Endothelial cell of umbilical vein (primary cell): ENCODE data around the gene CCDC183. TPM values are rescaled to one million over a fixed set of nuclear protein-coding genes. Genes with fewer than 3 reads are reported as not detected.

ENCODE experiments used
- BruUV-seq: library from RNA; stranded (reverse); fragments of 400-500 nt; replicated peaks from 2 replicates; lab custom pipeline; 2021; lab: Mats Ljungman, UMichigan
- CTCF ChIA-PET: fragments of 300-600, 350-600 bp; sonication (Branson Sonifier 250); formaldehyde crosslinking; loops from one replicate; lab custom pipeline; 2021; ENCODE audit warnings: antibody characterized with exemption, inconsistent platforms; lab: Charles Lee
- POLR2A ChIA-PET: fragments of 300-600, 350-600 bp; sonication (Branson Sonifier 250); formaldehyde crosslinking; loops from one replicate; lab custom pipeline; 2021; ENCODE audit warnings: antibody characterized with exemption, inconsistent platforms; lab: Charles Lee
- DNase-seq: peaks from one replicate; pipeline ENCODE4 v3.0.0-alpha.2; 2011; ENCODE audit warnings: low read depth, low spot score
- FAIRE-seq: peaks from 2 replicates; lab custom pipeline; 2011; peaks lifted over from hg19 to GRCh38; lab: Jason Lieb, UNC
- H2AFZ ChIP-seq: 2 replicates; pipeline ENCODE4 v1.6.0; 2012; ENCODE audit warnings: low read depth, low read length, control low read depth, inconsistent platforms
- H3K27ac ChIP-seq: 2 replicates; pipeline ENCODE4 v1.5.1; 2011; ENCODE audit warnings: low read depth, mild to moderate bottlenecking, control low read depth, low read length, moderate library complexity; ENCODE audit not compliant: insufficient read depth
- H3K27me3 ChIP-seq, 2 experiments: 2 replicates each; pipeline versions ENCODE4 v1.6.0 to v1.6.1; 2011; ENCODE audit warnings: low read length in 2 of 2, mixed read lengths in 1 of 2; ENCODE audit not compliant: control insufficient read depth in 2 of 2, insufficient read depth in 2 of 2
- H3K36me3 ChIP-seq, 2 experiments: 2 replicates in 1 of 2; 3 replicates in 1 of 2; pipeline ENCODE4 v1.5.1; 2011; ENCODE audit warnings: low read length in 2 of 2, mild to moderate bottlenecking in 1 of 2, moderate library complexity in 1 of 2; ENCODE audit not compliant: control insufficient read depth in 2 of 2, insufficient read depth in 2 of 2; ENCODE audit errors: extremely low read depth in 1 of 2
- H3K4me1 ChIP-seq: 3 replicates; pipeline ENCODE4 v1.5.1; 2011; ENCODE audit warnings: mild to moderate bottlenecking, low read length; ENCODE audit not compliant: control insufficient read depth, insufficient read depth; ENCODE audit errors: extremely low read depth
- H3K4me2 ChIP-seq: 2 replicates; pipeline ENCODE4 v1.6.1; 2011; ENCODE audit warnings: low read length, control low read depth, mixed read lengths; ENCODE audit not compliant: insufficient read depth
- H3K4me3 ChIP-seq, 3 experiments: fragments of 200-600 bp in 1 of 3; sonication (generic), shearing (Covaris generic) in 1 of 3; replicated peaks in 1 of 3; 2 replicates each; pipeline ENCODE4 v1.5.1; 2011 to 2016; ENCODE audit warnings: control low read depth in 3 of 3, low read length in 3 of 3, mild to moderate bottlenecking in 2 of 3, inconsistent platforms in 1 of 3, low read depth in 1 of 3, moderate library complexity in 1 of 3; ENCODE audit not compliant: insufficient read depth in 1 of 3
- H3K79me2 ChIP-seq: 2 replicates; pipeline ENCODE4 v1.6.0; 2012; ENCODE audit warnings: low read length, inconsistent platforms; ENCODE audit not compliant: control insufficient read depth, insufficient read depth
- H3K9ac ChIP-seq: replicated peaks from 2 replicates; pipeline ENCODE3; 2011; ENCODE audit warnings: low read length, control low read depth; ENCODE audit not compliant: insufficient read depth; ENCODE audit errors: extremely low read depth
- H3K9me1 ChIP-seq: replicated peaks from 3 replicates; pipeline ENCODE4 v1.6.0; 2011; ENCODE audit warnings: mild to moderate bottlenecking, low read length; ENCODE audit not compliant: control insufficient read depth, insufficient read depth; ENCODE audit errors: extremely low read depth
- H3K9me3 ChIP-seq: replicated peaks from 2 replicates; pipeline ENCODE4 v1.5.1; 2012; ENCODE audit warnings: low read length, inconsistent platforms; ENCODE audit not compliant: control insufficient read depth, insufficient read depth
- H4K20me1 ChIP-seq: replicated peaks from 2 replicates; pipeline ENCODE3; 2011; ENCODE audit warnings: mild to moderate bottlenecking, low read length; ENCODE audit not compliant: control insufficient read depth, insufficient read depth; ENCODE audit errors: extremely low read depth
- CTCF ChIP-seq, 2 donors: IDR thresholded peaks; 1 replicate in 1 of 2; 2 replicates in 1 of 2; pipeline ENCODE4 v1.5.1; 2011; ENCODE audit warnings: low read length in 2 of 2, mild to moderate bottlenecking in 2 of 2, moderate library complexity in 2 of 2, control low read depth in 1 of 2, inconsistent platforms in 1 of 2, low read depth in 1 of 2; ENCODE audit not compliant: insufficient read depth in 1 of 2; ENCODE audit errors: extremely low read depth in 1 of 2
- EZH2 ChIP-seq: IDR thresholded peaks from 2 replicates; pipeline ENCODE4 v1.6.1; 2012; ENCODE audit warnings: borderline replicate concordance, low read depth, mild to moderate bottlenecking, moderate library complexity, low read length, inconsistent platforms; ENCODE audit not compliant: severe bottlenecking
- FOS ChIP-seq: IDR thresholded peaks from 2 replicates; pipeline ENCODE4 v1.6.1; 2011; ENCODE audit warnings: mild to moderate bottlenecking, low read length, moderate library complexity, borderline replicate concordance; ENCODE audit not compliant: insufficient read depth
- GATA2 ChIP-seq: IDR thresholded peaks from 2 replicates; pipeline ENCODE4 v1.7.0; 2011; ENCODE audit warnings: low read depth, mild to moderate bottlenecking, moderate library complexity, mixed read lengths, low read length; ENCODE audit not compliant: insufficient read length, insufficient read depth
- JUN ChIP-seq: IDR thresholded peaks from 2 replicates; pipeline ENCODE4 v1.6.1; 2011; ENCODE audit warnings: borderline replicate concordance, low read depth; ENCODE audit not compliant: insufficient read length, insufficient read depth
- MAX ChIP-seq: IDR thresholded peaks from 2 replicates; pipeline ENCODE4 v1.6.1; 2011; ENCODE audit not compliant: insufficient read depth, insufficient read length
- MYC ChIP-seq: IDR thresholded peaks from one replicate; pipeline ENCODE4 v1.6.1; 2011; ENCODE audit warnings: mild to moderate bottlenecking, low read depth, low read length
- POLR2A ChIP-seq: IDR thresholded peaks from 2 replicates; pipeline ENCODE4 v1.6.1; 2012; ENCODE audit warnings: low read depth, mild to moderate bottlenecking, control low read depth, low read length
- POLR2AphosphoS5 ChIP-seq: IDR thresholded peaks from 2 replicates; pipeline ENCODE4 v1.6.1; 2012; ENCODE audit warnings: low read depth, mild to moderate bottlenecking, control low read depth, low read length, moderate library complexity; ENCODE audit not compliant: insufficient read depth
- dilution Hi-C: fragments of 300-500 bp; cut with MboI; formaldehyde crosslinking; loops from one replicate; pipeline ENCODE4 v1.15.0; 2019; ENCODE audit warnings: low sequenced_read_pairs; ENCODE audit not compliant: extremely low pct_ligation_motif_present
- intact Hi-C: fragments of 100-400 bp; cut with micrococcal nuclease; formaldehyde crosslinking; loops from one replicate; pipeline ENCODE4 v1.10.0; 2022
- polyA plus RNA-seq, 4 experiments: library from polyadenylated mRNA; depleted of rRNA in 3 of 4; stranded (reverse) in 3 of 4; unstranded in 1 of 4; fragments of >200 nt; gene quantifications; 2 replicates each; pipeline versions ENCODE4 v1.2.1 to v1.2.3, GENCODE V29; 2011 to 2012; ENCODE audit warnings: missing spikeins in 1 of 4
- total RNA-seq: library from RNA; stranded (reverse); gene quantifications from 2 replicates; pipeline ENCODE4 v1.2.3, GENCODE V29; 2021

Gene CCDC183
- total and polyA plus RNA-seq, 2 donors (not counting 3 experiments of a cell fraction or from before 2014, with no cell fraction given), result 0.50 TPM; not detected in 1

GRCh38 chr9:136799079-136799853 lies 3.1 kb downstream of the CCDC183 start:
- Histone ChIP-seq H3K4me3 (no peak overlapping the region), H3K9ac (no peak overlapping the region), H3K27me3 (peaks cover 29 to 32% of the 10 kb centered on the region in 2 experiments), H3K9me1 (no peaks in the 10 kb centered on the region), H2AFZ (no peak overlapping the region), H3K4me2 (no peak overlapping the region), H3K27ac (no peak overlapping the region), H3K79me2 (no peaks in the 10 kb centered on the region), H3K36me3 (no peaks in the 10 kb centered on the region), H3K4me1 (no peaks in the 10 kb centered on the region), H4K20me1 (no peaks in the 10 kb centered on the region), H3K9me3 (no peaks in the 10 kb centered on the region)
- TF ChIP-seq JUN, result no peak
- no peak for TF ChIP-seq FOS
- TF ChIP-seq MYC, result no peak
- TF ChIP-seq CTCF (IDR thresholded peaks at IDR 0.05; ENCODE audit: extremely low read depth in 1 of 2, insufficient read depth in 1 of 2, low read depth in 1 of 2, low read length in 2 of 2), result no peak
- no peak for TF ChIP-seq GATA2
- TF ChIP-seq POLR2AphosphoS5, result no peak
- TF ChIP-seq POLR2A, result no peak
- no peak for TF ChIP-seq EZH2
- TF ChIP-seq MAX, result no peak
- FAIRE-seq (no peak), DNase-seq (no peak)
- CTCF ChIA-PET, result interaction anchor here (1.5 kb wide), 1 partner anchor 230 kb away, joined by 5 read pairs; no protein-coding TSS in a partner anchor
- intact Hi-C loops, result no loop called here
- dilution Hi-C loops, result no loop called here
- no TSS peak for BruUV-seq
- POLR2A ChIA-PET, result no interaction called here
